Activated CD8-positive, alpha-beta T cell treated with anti-CD3 and anti-CD28 coated beads, Interleukin-2, amount 10 ng/mL, durations not matched to agents 7 days and 5 days (primary cell): ENCODE measurements around the gene F10. TPM values are rescaled to one million over a fixed set of nuclear protein-coding genes. Genes with fewer than 3 reads are reported as not detected.
"Not testable (repeated sequence)": the region's sequence is repeated elsewhere in the genome, so short reads cannot be mapped to it uniquely, and the experiment has no call there.

Source experiments
- ATAC-seq: fragments of 150-1000 bp; cut with Tn5 transposase; one replicate; pipeline ENCODE4 v1.10.0; 2021; ENCODE audit warnings: moderate library complexity
- CTCF ChIA-PET: fragments of 350-600 bp; sonication (Branson Sonifier 250); formaldehyde crosslinking; loops from one replicate; lab custom pipeline; 2021; ENCODE audit warnings: antibody characterized with exemption; lab: Charles Lee
- POLR2A ChIA-PET: fragments of 350-600 bp; sonication (Branson Sonifier 250); formaldehyde crosslinking; loops from one replicate; lab custom pipeline; 2021; ENCODE audit warnings: antibody characterized with exemption; lab: Charles Lee
- DNase-seq: peaks from one replicate; pipeline ENCODE4 v3.0.0-alpha.2; 2020
- H3K27ac Mint-ChIP-seq: one replicate; pipeline ENCODE4 v1.8.0; 2021; ENCODE audit warnings: mild to moderate bottlenecking, mixed read lengths
- H3K27me3 Mint-ChIP-seq: one replicate; pipeline ENCODE4 v1.8.0; 2021; ENCODE audit warnings: low read depth, mixed read lengths
- H3K36me3 Mint-ChIP-seq: one replicate; pipeline ENCODE4 v1.8.0; 2021; ENCODE audit warnings: low read depth, mixed read lengths
- H3K4me1 Mint-ChIP-seq: one replicate; pipeline ENCODE4 v1.8.0; 2021; ENCODE audit warnings: low read depth, mixed read lengths
- H3K4me3 Mint-ChIP-seq: one replicate; pipeline ENCODE4 v1.8.0; 2021; ENCODE audit warnings: mild to moderate bottlenecking, mixed read lengths
- H3K9me3 Mint-ChIP-seq: one replicate; pipeline ENCODE4 v1.8.0; 2022; ENCODE audit warnings: mixed read lengths; ENCODE audit not compliant: insufficient read depth
- total RNA-seq, 2 experiments: library from RNA; stranded (reverse); gene quantifications; one replicate each; pipeline ENCODE4 v1.2.3, GENCODE V29; 2021

The F10 gene
- total RNA-seq: not detected

- Mint-ChIP-seq H3K9me3 (no peaks in the 10 kb centered on the region), H3K36me3 (no peaks in the 10 kb centered on the region), H3K4me1 (no peaks in the 10 kb centered on the region), H3K27me3 (peaks cover 7% of the 10 kb centered on the region), H3K27ac (no peak within 1 kb of the TSS), H3K4me3 (no peak within 1 kb of the TSS)
- CTCF ChIA-PET: no interaction called here
- no peak for DNase-seq
- POLR2A ChIA-PET: no interaction called here
- no peak for ATAC-seq
Measured at GRCh38 chr13:113122550-113123225, at the start of gene F10. TSS of gene F10 (plus strand) at chr13:113122799. CDS start at chr13:113122856, 57 bp downstream.

- DNase-seq (no peak), ATAC-seq (no peak)
- POLR2A ChIA-PET: no interaction called here
- H3K4me3 Mint-ChIP-seq: no peak overlapping the region
- no peak overlapping the region for H3K27ac Mint-ChIP-seq
- H3K27me3 Mint-ChIP-seq: no peaks in the 10 kb centered on the region
- H3K4me1 Mint-ChIP-seq: no peaks in the 10 kb centered on the region
- no peaks in the 10 kb centered on the region for H3K9me3 Mint-ChIP-seq
- CTCF ChIA-PET: no interaction called here
- H3K36me3 Mint-ChIP-seq: no peaks in the 10 kb centered on the region
Measured at GRCh38 chr13:113073942-113074341, 48.7 kb upstream of the F10 start.

GRCh38 chr13:113074401-113074800, 48.2 kb upstream of the F10 start:
- H3K36me3 Mint-ChIP-seq: no peaks in the 10 kb centered on the region
- CTCF ChIA-PET: no interaction called here
- POLR2A ChIA-PET: no interaction called here

GRCh38 chr13:113074876-113075275, 47.7 kb upstream of the F10 start:
- Mint-ChIP-seq H3K36me3 (no peaks in the 10 kb centered on the region), H3K9me3 (no peaks in the 10 kb centered on the region), H3K4me3 (no peak overlapping the region), H3K4me1 (no peaks in the 10 kb centered on the region), H3K27me3 (no peaks in the 10 kb centered on the region), H3K27ac (no peak overlapping the region)
- ChIA-PET POLR2A (no interaction called here), CTCF (no interaction called here)
- no peak for ATAC-seq
- DNase-seq: no peak

More at GRCh38 chr13:113074401-113074800, 48.2 kb upstream of the F10 start:
- no peaks in the 10 kb centered on the region for H3K9me3 Mint-ChIP-seq
- no peak overlapping the region for H3K4me3 Mint-ChIP-seq
- ATAC-seq (no peak), DNase-seq (no peak)
- H3K27me3 Mint-ChIP-seq: no peaks in the 10 kb centered on the region
- H3K4me1 Mint-ChIP-seq: no peaks in the 10 kb centered on the region
- H3K27ac Mint-ChIP-seq: no peak overlapping the region

- Mint-ChIP-seq H3K4me1 (no peaks in the 10 kb centered on the region), H3K27me3 (no peaks in the 10 kb centered on the region), H3K36me3 (no peaks in the 10 kb centered on the region), H3K9me3 (no peaks in the 10 kb centered on the region), H3K27ac (no peak overlapping the region), H3K4me3 (no peak overlapping the region)
- POLR2A ChIA-PET: no interaction called here
- DNase-seq (no peak), ATAC-seq (no peak)
- CTCF ChIA-PET: no interaction called here
Measured at GRCh38 chr13:113075711-113076110, 46.9 kb upstream of the F10 start.

GRCh38 chr13:113076681-113077401, 45.8 kb upstream of the F10 start:
- Mint-ChIP-seq H3K27me3 (no peaks in the 10 kb centered on the region), H3K27ac (no peak overlapping the region), H3K36me3 (no peaks in the 10 kb centered on the region), H3K4me3 (no peak overlapping the region), H3K9me3 (no peaks in the 10 kb centered on the region), H3K4me1 (no peaks in the 10 kb centered on the region)
- ATAC-seq (no peak), DNase-seq (no peak)
- POLR2A ChIA-PET: no interaction called here
- CTCF ChIA-PET: no interaction called here

- Mint-ChIP-seq H3K4me1 (no peaks in the 10 kb centered on the region), H3K27ac (no peak overlapping the region), H3K36me3 (no peaks in the 10 kb centered on the region), H3K27me3 (no peaks in the 10 kb centered on the region), H3K9me3 (no peaks in the 10 kb centered on the region), H3K4me3 (no peak overlapping the region)
- ChIA-PET CTCF (no interaction called here), POLR2A (no interaction called here)
- no peak for DNase-seq
- ATAC-seq: no peak
Measured at GRCh38 chr13:113077566-113077952, 45.0 kb upstream of the F10 start.

- no peaks in the 10 kb centered on the region for H3K9me3 Mint-ChIP-seq
- H3K36me3 Mint-ChIP-seq: no peaks in the 10 kb centered on the region
- H3K27ac Mint-ChIP-seq: no peak overlapping the region
- no peak overlapping the region for H3K4me3 Mint-ChIP-seq
- ChIA-PET CTCF (no interaction called here), POLR2A (no interaction called here)
- DNase-seq (no peak), ATAC-seq (no peak)
- no peaks in the 10 kb centered on the region for H3K27me3 Mint-ChIP-seq
- H3K4me1 Mint-ChIP-seq: no peaks in the 10 kb centered on the region
Measured at GRCh38 chr13:113077953-113078901, 44.4 kb upstream of the F10 start.

GRCh38 chr13:113078902-113079780, 43.5 kb upstream of the F10 start:
- Mint-ChIP-seq H3K36me3 (no peaks in the 10 kb centered on the region), H3K27me3 (no peaks in the 10 kb centered on the region)

GRCh38 chr13:113079781-113080080, 42.9 kb upstream of the F10 start:
- H3K4me3 Mint-ChIP-seq, H3K36me3 Mint-ChIP-seq, H3K27ac Mint-ChIP-seq, H3K9me3 Mint-ChIP-seq, CTCF ChIA-PET, ATAC-seq, POLR2A ChIA-PET, H3K27me3 Mint-ChIP-seq, H3K4me1 Mint-ChIP-seq, DNase-seq: not testable (repeated sequence)

More at GRCh38 chr13:113078902-113079780, 43.5 kb upstream of the F10 start:
- Mint-ChIP-seq H3K4me1 (no peaks in the 10 kb centered on the region), H3K4me3 (no peak overlapping the region), H3K9me3 (no peaks in the 10 kb centered on the region), H3K27ac (no peak overlapping the region)
- ChIA-PET POLR2A (no interaction called here), CTCF (no interaction called here)
- ATAC-seq (no peak), DNase-seq (no peak)

- H3K9me3 Mint-ChIP-seq: no peaks in the 10 kb centered on the region
- H3K4me3 Mint-ChIP-seq: no peak overlapping the region
- no peaks in the 10 kb centered on the region for H3K4me1 Mint-ChIP-seq
- no peak overlapping the region for H3K27ac Mint-ChIP-seq
- no peaks in the 10 kb centered on the region for H3K36me3 Mint-ChIP-seq
- no peaks in the 10 kb centered on the region for H3K27me3 Mint-ChIP-seq
- DNase-seq: no peak
- ATAC-seq: no peak
- ChIA-PET CTCF (no interaction called here), POLR2A (no interaction called here)
Measured at GRCh38 chr13:113080361-113080831, 42.2 kb upstream of the F10 start.
